ENCODE measurements around the gene OPA3.
"Not testable (repeated sequence)": the region's sequence is repeated elsewhere in the genome, so short reads cannot be mapped to it uniquely, and the experiment has no call there.

The OPA3 gene

DNA sequence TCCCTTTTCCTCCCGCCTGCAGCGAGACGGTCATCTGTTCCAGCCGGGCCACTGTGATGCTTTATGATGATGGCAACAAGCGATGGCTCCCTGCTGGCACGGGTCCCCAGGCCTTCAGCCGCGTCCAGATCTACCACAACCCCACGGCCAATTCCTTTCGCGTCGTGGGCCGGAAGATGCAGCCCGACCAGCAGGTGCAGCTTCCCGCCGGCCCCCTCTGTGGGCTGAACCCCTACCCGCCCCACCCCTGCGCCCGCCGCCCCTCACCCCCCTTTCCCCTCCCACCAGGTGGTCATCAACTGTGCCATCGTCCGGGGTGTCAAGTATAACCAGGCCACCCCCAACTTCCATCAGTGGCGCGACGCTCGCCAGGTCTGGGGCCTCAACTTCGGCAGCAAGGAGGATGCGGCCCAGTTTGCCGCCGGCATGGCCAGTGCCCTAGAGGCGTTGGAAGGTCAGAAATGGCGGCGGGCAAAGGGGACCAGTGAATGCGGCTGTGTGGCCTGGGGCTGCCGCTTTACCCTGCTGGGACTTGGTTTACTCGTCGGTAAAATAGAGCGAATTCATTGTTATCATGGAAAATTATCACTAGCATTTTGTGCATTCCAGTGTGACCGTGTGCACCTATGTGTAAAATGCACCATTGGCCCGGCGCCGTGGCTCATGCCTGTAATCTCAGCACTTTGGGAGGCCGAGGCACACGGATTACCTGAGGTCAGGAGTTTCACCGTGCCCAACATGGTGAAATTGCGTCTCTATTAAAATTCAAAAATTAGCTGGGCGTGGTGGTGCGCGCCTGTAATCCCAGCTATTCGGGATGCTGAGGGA is 66.7 kb downstream of the OPA3 start:
- DNase-seq, result no peak

DNA sequence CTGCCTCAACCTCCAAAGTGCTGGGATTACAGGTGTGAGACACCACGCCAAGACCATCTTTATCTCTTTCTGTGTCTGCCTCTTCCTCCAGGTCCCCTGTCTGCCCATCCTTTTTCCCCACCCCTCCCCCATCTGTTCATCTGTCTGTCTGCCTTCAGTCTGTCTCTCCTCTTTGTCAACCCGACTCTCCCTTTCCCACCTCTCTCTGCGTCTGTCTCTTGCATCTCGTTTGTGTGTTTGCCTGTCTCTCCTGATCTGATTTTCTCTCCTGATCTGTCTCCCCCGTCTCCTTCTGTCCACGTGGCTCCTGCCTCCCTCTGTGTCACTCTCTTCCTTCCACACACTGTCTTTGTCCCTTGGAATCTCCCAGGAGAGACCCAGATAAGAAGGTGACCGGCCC is 67.4 kb downstream of the OPA3 start:
- DNase-seq, result no peak

DNA sequence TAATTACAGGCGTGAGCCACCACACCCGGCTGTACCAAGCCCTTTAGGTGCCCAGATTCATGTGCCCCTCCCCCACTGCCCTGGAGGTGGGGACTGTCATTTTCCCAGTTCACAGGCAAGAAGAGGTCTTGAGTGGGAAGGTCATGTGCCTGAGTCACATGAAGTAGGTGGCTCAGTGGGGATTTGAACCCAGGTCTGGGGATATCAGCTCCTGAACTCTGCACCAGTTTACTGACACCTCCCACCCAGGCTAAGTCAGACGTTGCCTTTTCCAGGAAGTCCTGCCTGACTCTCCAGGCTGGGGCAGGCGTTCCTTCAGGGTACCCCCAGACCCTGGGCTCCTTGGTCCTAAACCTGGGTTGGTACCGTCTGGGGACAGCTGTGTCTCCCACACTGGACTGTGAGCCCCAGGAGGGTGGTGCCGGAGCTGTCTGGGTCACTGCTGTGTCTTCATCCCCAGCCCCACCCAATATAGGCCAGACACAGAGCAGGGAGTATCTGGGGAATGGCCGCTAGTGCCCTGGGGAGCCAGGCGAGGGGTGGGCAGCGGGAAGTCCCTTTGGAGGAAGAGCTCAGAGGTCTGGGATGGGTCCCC is 68.7 kb downstream of the OPA3 start:
- no peak for DNase-seq

DNA sequence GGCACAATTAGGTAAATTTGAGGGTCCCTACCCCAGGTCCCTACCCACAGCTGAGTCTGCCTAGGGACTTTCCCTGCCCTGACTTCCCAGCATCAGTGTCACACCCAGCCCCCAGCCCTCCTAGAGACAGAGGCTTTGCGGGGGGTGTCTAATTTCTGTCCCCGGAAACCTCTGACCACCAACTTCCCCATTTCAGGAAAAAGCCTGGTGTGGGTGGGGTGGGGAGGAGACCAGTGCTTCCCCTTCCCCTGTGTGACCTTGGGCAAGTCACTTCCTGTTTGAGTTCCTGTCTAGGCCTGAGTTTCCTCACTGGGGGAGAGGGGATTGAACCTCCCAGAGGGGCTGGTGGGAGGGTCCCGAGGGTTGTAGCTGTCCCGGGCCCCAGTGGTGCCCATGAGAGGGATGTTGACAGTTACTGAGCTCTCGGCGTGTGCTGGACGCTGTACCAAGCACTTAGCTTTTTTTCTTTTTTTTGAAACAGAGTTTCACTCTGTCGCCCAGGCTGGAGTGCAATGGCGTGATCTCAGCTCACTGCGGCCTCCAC is 69.4 kb downstream of the OPA3 start:
- DNase-seq, result peak; percentile 67

DNA sequence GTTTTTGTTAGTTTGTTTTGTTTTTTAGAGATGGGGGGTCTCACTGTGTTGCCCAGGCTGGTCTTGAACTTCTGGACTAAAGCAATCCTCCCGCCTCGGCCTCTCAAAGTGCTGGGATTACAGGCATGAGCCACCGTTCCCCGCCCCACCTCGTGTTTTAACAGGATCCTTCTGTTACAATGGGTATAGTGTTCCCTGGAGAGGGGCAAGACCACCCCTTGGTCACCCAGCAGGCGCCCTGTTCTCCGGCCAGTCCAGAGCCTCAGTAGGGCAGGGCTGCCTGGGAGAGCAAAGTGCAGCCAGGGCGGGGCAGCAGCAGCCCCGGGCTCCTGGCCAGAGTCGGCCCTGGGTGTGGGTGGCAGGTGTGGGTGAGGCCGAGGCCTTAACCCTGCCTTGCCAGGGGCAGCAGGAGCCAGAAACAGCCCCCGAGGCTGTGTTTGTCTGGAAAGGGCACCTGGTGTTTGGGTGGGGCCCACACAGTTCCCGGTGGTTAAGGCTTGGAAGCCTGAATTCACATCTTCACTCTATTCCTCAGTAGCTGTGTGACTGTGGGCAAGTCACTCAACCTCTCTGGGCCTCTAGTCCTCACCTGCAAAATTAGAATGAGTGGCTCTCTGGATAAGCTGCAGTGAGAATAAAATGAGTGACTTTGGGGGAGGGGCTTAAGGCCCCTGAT is 70.1 kb downstream of the OPA3 start:
- no peak for DNase-seq

DNA sequence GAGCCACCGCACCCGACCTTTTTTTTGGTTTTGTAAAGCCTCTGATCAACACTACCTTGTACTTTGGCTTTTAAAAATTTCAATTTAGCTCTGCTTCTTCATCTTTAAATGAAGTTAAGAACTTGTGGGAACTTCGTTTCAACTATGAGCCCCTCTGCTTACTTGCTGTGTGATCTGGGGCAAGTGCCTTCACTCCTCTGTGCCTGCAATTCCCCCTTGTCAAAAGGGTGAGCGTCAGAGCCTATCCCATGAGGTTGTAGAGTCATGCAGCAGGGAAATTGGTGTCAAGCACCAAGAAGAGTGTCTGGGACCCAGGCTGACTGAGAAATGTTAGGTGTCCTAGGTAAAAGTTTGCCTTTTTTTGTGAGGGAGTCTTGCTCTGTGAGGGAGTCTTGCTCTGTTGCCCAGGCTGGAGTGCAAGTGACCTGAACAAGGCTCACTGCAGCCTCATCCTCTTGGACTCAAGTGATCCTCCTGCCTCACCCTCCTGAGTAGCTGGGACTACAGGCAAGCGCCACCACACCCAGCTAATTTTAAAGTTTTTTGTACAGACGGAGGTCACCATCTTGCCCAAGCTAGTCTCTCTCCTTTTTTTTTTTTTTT is 71.6 kb downstream of the OPA3 start:
- DNase-seq, result no peak

DNA sequence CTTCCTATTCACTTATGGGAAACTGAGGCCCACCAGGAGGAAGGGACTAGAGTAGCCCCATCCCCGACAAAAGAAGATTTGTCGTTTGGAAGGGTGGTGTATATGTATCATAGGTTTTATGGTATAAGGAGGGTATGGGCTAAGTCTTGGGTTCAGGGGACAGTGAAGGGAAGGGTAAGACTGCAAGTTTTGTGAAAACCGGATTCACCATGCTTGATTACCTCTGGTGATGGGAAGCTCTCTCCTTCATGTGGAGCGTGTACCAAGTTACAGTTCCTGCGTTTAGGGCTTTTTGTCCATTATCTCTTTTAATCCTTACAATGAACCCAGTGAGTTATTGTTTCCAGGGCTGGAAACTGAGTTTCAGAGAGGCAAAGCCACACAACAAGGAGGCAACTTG is 73.5 kb downstream of the OPA3 start:
- no peak for DNase-seq

DNA sequence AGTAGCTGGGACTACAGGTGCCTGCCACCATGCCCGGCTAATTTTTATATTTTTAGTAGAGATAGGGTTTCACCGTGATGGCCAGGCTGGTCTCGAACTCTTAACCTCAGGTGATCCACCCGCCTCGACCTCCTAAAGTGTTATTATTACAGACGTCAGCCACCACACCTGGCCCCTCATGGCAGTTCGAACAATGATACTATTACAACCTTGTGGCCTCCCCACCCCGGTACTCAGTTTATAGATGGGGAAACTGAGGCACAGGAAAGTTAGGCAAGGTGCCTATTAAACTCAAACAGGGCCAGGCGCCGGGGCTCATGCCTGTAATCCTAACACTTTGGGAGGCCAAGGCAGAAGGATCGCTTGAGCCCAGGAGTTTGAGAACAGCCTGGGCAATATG is 74.2 kb downstream of the OPA3 start:
- not testable (repeated sequence) for DNase-seq

DNA sequence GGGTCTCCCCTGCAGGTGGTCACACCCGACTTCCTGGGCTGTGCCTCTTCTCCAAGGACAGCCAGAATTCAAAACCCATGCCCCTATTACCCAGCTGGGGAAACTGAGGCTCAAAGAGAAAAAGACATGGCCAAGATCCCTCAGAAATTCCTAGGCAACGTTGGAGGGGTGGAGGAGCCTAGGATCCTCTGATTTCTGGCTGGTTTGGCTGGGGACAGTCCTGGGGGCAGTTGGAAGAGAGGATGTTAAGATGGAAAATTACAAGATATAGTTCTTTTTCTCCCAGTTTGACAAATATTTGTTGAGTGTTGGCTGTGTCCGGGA is 74.9 kb downstream of the OPA3 start:
- no peak for DNase-seq

DNA sequence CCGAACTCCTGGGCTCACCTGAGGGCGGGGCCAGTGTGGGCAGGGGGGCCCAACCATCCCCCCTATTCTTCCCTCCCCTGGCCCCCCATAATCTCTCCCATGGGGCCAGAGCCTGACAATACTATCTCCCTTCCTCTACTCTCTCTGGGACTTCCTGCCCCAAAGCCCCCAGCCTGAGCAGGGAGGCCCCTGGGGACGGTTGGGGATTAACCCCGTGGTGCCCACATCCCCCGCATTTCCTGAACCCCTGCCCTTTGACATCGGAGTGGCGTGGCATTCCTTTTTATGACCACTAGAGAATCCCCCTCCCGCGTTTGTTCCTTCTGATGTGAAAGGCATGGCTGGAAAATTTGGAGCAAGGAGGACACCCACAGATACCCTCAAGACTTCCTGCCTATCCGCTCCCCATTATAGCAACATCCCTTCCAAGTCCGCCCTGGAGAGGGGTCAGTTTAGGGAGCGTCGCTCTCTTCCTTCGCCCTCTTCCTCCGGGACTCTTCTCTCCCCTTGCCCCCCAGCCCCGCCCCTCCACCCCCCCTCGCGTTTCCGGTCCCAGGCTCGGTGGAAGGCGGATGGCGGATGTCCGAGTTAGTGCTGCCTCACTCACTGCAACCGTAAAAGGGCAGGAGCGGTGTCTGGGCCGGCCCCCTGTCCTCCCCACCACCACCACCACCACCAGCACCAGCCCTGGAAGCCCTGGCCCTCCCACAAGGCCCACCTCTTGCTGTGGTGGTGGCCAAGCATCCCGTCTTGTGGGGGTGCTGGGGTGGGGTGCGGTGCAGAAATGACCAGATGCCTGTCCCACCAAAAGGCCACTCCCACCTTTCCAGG is 75.5 kb downstream of the OPA3 start:
- DNase-seq, result peak; percentile 78

DNA sequence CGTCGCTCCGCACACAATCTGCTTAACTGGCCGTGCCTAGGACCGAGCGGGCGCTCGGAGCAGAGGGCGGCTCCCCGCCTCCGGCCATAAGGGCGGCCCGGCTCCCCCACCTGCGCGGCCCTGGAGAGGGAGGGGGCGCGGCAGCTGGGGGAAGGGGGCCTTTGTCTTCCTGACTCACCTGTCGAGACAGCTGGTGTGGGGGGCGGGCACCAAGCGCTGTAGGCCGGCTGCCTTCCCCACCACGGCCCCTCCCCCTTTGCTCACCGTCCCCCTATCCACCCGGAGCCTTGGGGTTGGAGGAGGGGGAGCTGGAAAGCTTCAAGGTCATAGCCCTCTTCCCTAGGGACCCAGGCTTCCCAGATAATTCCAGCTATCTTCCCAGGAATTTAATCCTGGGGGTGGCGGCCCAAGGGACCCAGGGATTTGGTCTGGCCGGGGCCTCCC is 76.2 kb downstream of the OPA3 start:
- peak; percentile 53 for DNase-seq

DNA sequence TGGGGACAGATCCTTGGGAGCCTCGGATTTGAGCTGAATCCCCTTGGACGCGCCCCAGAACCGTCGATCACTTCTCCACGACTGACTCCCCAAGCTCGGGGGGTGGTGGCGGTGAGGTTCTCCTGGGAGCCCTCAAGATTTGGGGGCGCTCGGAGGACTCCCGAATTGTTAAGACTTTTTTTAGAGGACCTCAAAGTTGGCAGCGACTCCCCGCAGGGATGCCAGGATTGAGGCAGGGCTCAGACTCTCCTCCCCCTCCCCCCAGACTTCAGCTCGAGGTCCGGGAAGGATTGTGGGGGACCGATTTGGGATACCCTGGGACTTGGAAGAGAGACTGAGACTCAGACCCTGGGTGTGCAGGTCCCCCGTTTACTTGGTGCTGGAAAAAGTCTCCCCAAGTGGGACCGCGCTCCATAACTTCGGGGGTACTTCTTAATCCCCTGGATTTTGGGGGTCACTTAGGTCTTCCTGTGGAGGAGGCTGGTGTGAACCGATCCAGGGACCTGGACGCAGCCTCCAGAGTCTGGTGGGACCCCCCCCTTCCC is 76.7 kb downstream of the OPA3 start:
- DNase-seq, result no peak

DNA sequence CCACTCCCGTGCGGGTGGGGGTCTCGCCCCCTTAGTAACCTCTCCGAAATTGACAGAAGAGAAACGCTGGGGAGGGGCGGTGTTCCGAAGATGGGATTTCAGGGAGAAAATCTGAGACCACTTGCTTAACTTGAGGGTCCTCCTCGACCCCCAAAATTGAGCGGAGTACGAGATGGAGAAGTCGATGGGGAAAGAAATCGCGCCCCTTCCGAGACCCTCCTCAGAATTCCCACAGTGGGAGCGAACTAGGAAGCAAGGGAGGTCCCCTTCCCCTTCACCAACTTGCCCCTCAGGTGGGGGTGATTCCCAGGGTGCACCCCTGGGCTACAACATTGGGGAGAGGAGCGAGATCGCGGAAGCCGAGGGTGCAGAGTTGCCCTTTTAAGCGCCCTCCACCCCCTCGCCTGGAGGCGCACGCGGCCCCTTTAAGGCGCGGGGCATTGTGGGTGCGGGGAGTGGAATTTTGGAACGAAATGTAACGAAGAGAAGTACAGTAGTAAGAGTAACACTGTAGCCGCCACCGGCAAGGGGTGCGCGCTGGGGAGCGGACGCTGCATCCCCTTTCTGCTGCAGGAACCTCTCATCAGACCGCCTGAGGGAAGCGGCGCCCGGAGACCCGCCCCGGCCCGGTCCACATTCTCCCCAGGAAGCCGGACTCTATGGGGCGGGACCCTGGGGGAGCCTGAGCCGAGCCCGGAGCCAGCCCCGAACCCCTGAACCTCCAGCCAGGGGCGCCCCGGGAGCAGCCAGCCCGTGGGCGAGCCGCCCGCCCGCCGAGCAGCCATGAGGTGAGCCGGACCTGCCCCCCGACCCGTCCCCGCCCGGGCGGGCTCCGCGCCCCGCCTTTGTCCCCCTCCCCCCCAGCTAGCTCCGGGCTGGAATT is 77.4 kb downstream of the OPA3 start, which contains the start of gene VASP:
Gene VASP (plus strand): TSS at position 491 of the 883 bp plus-strand sequence. CDS start 293 bp downstream, at position 784.
- peak; percentile 95 for DNase-seq

DNA sequence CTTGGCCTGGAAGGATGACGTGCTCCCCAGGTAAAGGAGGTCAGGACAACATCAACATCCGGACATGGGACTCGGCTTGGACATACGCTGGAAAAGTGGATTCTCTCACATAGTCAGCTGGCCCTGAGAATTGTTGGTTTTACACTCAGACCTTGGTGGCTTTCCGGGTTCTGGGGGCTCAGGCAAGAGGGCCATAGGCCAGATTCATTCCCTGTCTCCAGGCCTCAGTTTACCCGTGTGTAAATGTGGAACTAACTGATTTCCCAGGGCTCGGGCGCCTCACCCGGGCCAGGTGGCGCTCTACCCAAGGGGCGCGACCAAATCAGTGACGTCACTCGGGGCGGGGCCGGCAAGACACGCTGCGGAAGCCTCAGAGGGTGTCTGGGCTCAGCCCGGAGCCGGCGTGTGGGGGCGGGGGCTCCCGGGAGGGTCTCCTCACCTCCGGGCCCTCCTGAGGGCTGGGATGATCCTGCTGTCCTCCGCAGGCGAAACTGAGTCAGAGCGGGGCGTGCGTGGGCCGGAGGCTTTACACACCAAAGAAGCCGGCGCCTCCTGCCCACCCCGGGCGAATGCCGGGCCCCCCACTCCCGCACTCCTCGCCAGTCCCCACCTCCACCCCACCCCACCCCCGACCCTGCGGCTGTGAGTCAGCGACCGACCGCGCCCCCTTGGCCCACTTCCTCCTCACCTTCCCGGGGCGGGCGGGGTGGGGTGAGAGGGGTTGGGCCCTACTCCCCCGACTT is 78.2 kb downstream of the OPA3 start:
- peak; percentile 98 for DNase-seq

DNA sequence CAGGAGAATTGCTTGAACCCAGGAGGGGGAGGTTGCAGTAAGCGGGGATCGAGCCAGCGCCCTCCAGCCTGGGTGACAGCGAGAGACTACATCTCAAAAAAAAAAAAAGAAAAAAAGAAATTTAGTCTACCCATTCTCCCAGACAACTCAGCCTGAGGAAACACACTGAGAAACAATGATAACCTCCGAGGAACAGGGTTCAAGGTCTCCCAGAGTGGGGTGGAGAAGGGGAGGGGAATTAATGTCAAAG is 78.7 kb downstream of the OPA3 start:
- no peak for DNase-seq

DNA sequence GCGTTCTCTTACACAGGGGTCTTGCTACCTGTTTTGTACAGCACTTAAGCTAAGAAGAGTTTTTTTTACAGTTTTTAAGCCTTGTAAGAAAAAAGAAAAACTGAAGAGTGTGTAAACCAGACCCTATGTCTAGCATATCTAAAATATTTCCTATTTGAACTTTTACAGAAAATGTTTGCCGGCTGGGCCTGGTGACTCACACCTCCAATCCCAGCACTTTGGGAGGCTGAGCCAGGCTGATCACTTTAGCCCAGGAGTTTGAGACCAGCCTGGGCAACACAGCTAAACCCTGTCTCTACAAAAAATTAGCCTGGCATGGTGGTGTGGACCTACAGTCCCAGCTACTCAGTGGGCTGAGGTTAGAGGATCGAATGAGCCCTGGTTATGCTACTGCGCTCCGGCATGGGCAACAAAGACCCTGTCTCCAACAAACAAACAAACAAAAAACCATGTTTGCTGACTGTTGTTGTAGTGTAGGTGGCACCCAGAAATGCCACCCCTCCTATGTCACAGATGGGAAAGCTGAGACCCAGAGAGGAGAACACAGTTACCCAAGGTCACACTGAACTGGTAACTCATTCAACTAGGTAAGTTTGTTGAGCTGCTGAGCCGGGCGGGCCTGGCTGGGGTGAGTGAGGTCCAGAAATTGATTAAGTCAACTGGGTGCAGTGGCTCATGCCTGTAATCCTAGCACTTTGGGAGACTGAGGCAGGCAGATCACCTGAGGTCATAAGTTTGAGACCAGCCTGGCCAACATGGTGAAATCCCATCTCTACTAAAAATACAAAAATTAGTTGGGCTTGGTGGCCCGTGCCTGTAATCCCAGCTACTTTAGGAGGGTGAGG is 79.2 kb downstream of the OPA3 start:
- DNase-seq, result no peak

DNA sequence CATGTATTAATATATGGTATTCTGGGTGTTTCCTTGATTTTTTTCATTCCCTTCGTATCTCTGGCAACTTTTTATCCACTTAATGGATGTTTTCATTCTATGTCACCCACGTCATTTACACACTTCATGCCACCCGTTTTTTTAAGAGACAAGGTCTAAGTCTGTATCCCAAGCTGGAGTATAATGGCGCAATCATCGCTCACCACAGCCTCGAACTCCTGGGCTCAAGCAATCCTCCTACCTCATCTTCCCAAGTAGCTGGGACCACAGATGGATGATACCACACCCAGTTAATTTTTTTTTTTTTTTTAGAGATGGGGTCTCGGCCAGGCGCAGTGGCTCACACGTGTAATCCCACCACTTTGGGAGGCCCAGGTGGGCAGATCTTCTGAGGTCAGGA is 80.7 kb downstream of the OPA3 start:
- DNase-seq, result no peak

DNA sequence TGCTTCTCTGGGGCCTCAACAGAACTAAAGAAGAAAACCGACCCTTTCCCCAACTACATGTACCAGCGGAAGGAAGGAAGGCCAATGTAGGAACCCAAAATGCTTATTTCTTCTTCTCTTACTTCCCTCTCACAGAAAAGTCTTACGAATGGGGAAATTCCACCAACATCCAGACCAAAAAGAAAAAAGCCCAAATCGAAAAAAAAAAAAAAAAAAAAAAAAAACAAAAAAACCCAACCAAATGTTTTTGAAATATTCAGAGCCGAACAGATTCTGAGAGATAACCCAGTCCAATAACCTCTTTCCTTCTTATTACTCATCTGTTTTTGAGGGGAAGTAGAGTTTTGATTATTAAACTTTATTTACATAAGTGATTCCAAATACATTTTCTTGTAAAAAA is 82.5 kb downstream of the OPA3 start:
- DNase-seq, result no peak

DNA sequence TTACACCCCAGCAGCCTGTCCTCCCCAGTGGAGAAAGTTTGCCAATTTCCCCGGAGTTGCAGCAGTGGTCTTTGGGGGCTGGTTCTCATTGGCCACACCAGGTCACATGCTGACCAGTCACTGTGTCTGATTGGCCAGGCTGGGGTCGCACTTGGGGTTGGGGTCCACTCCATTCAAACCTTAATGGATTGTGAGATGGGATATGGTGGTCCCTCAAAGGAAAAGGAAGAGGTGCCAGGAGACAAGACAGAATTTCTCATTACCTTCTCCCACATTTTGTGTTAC is 82.9 kb downstream of the OPA3 start:
- DNase-seq, result no peak
